Loucy (cell line): ENCODE results near the gene NBEA.

Experiments used
- CTCF ChIP-seq: fragments of 200-600 bp; sonication (generic); conservative IDR thresholded peaks from 2 replicates; pipeline ENCODE4 v1.5.1; 2014; ENCODE audit warnings: mild to moderate bottlenecking, antibody characterized with exemption, low read length
- EZH2phosphoT487 ChIP-seq: fragments of 200-600 bp; IDR thresholded peaks from 2 replicates; pipeline ENCODE4 v1.6.1; 2018; ENCODE audit warnings: antibody characterized with exemption, mild to moderate bottlenecking, moderate library complexity, borderline replicate concordance

GRCh38 chr13:35139591-35139990 lies 197.5 kb downstream of the NBEA start:
- TF ChIP-seq CTCF, result no peak
- no peak for TF ChIP-seq EZH2phosphoT487
